Neural cell (in vitro differentiated cells): Measurements from ENCODE around the gene PHACTR1. TPM values are rescaled to one million over a fixed set of nuclear protein-coding genes. Genes with fewer than 3 reads are reported as not detected.
"Not testable (repeated sequence)": the region's sequence is repeated elsewhere in the genome, so short reads cannot be mapped to it uniquely, and the experiment has no call there.

Source experiments
- H2AFZ ChIP-seq: fragments of 200-600, 300-800 bp; sonication (generic), shearing (Covaris generic); 2 replicates; pipeline ENCODE4 v1.6.0; 2014; ENCODE audit warnings: low read depth, mild to moderate bottlenecking, antibody characterized with exemption, low read length, moderate library complexity
- H3F3A ChIP-seq: fragments of 200-600 bp; shearing (Covaris generic); 2 replicates; pipeline ENCODE4 v1.6.1; 2016; ENCODE audit warnings: mild to moderate bottlenecking, moderate library complexity, mixed read lengths, antibody characterized with exemption, low read length; ENCODE audit not compliant: insufficient read depth, poor library complexity, severe bottlenecking
- H3K27ac ChIP-seq: fragments of 200-600, 300-800 bp; sonication (generic), shearing (Covaris generic); 2 replicates; pipeline ENCODE4 v1.5.1; 2014; ENCODE audit warnings: mild to moderate bottlenecking, low read length, moderate library complexity
- H3K27me3 ChIP-seq: fragments of 300-800, 200-600 bp; sonication (generic), shearing (Covaris generic); 2 replicates; pipeline ENCODE4 v1.6.0; 2014; ENCODE audit warnings: mild to moderate bottlenecking, low read depth, low read length, moderate library complexity; ENCODE audit not compliant: insufficient read depth
- H3K36me3 ChIP-seq: fragments of 300-800, 200-600 bp; sonication (generic), shearing (Covaris generic); 2 replicates; pipeline ENCODE4 v1.5.1; 2014; ENCODE audit warnings: mild to moderate bottlenecking, antibody characterized with exemption, low read length, moderate library complexity; ENCODE audit not compliant: insufficient read depth
- H3K4me2 ChIP-seq: fragments of 300-800, 200-600 bp; sonication (generic), shearing (Covaris generic); 2 replicates; pipeline ENCODE4 v1.6.0; 2014; ENCODE audit warnings: mild to moderate bottlenecking, low read length
- H3K4me3 ChIP-seq: fragments of 300-800, 200-600 bp; sonication (generic), shearing (Covaris generic); 2 replicates; pipeline ENCODE4 v1.5.1; 2014; ENCODE audit warnings: mild to moderate bottlenecking, low read length, moderate library complexity
- H3K79me2 ChIP-seq: fragments of 200-600 bp; shearing (Covaris generic); replicated peaks from 2 replicates; pipeline ENCODE4 v1.6.0; 2014; ENCODE audit warnings: mild to moderate bottlenecking, low read length, moderate library complexity; ENCODE audit not compliant: insufficient read depth
- H3K9ac ChIP-seq: fragments of 300-800, 200-600 bp; sonication (generic), shearing (Covaris generic); 2 replicates; pipeline ENCODE4 v1.6.1; 2016; ENCODE audit warnings: mild to moderate bottlenecking, low read length, mixed read lengths
- H3K9me2 ChIP-seq: fragments of 200-600 bp; shearing (Covaris generic); 2 replicates; pipeline ENCODE4 v1.6.1; 2016; ENCODE audit warnings: mild to moderate bottlenecking, low read length, mixed read lengths; ENCODE audit not compliant: insufficient read depth
- H3K9me3 ChIP-seq: fragments of 200-600, 300-800 bp; sonication (generic), shearing (Covaris generic); 2 replicates; pipeline ENCODE4 v1.6.1; 2016; ENCODE audit warnings: mild to moderate bottlenecking, mixed run types, low read length, moderate library complexity, mixed read lengths
- H4K20me1 ChIP-seq: fragments of 200-600 bp; shearing (Covaris generic); 2 replicates; pipeline ENCODE4 v1.6.1; 2016; ENCODE audit warnings: mild to moderate bottlenecking, mixed run types; ENCODE audit not compliant: insufficient read depth
- EP300 ChIP-seq: fragments of 450-650 bp; conservative IDR thresholded peaks from 2 replicates; pipeline ENCODE4 v1.6.1; 2014; ENCODE audit warnings: antibody characterized with exemption, mild to moderate bottlenecking, moderate library complexity; ENCODE audit not compliant: poor library complexity, severe bottlenecking
- EZH2 ChIP-seq: fragments of 200-600, 300-800 bp; shearing (Covaris generic), sonication (generic); IDR thresholded peaks from 2 replicates; pipeline ENCODE4 v1.6.1; 2014; ENCODE audit warnings: antibody characterized with exemption, low read length, borderline replicate concordance, mild to moderate bottlenecking; ENCODE audit not compliant: insufficient read depth, poor library complexity, severe bottlenecking
- MXI1 ChIP-seq: fragments of 450-650 bp; conservative IDR thresholded peaks from 2 replicates; pipeline ENCODE4 v1.6.1; 2014; ENCODE audit warnings: antibody characterized with exemption, mild to moderate bottlenecking; ENCODE audit not compliant: poor library complexity, severe bottlenecking
- POLR2AphosphoS5 ChIP-seq: IDR thresholded peaks from 2 replicates; pipeline ENCODE4 v1.6.1; 2012
- RAD21 ChIP-seq: fragments of 450-650 bp; conservative IDR thresholded peaks from 2 replicates; pipeline ENCODE4 v1.6.1; 2014; ENCODE audit warnings: antibody characterized with exemption, mild to moderate bottlenecking, moderate library complexity
- SMC3 ChIP-seq: fragments of 450-650 bp; conservative IDR thresholded peaks from 2 replicates; pipeline ENCODE4 v1.6.1; 2014; ENCODE audit warnings: antibody characterized with exemption, mild to moderate bottlenecking, moderate library complexity; ENCODE audit not compliant: poor library complexity
- TAF1 ChIP-seq: IDR thresholded peaks from 2 replicates; pipeline ENCODE4 v1.6.1; 2012; ENCODE audit warnings: low read depth
- polyA plus RNA-seq: library from polyadenylated mRNA; depleted of rRNA; stranded (reverse); fragments of >200 nt; gene quantifications from 2 replicates; pipeline ENCODE4 v1.2.3, GENCODE V29; 2014
- TF ChIP-seq, protein P1 (sequence below): fragments of 450-650 bp; IDR thresholded peaks from 2 replicates; pipeline ENCODE4 v1.5.1; 2014; ENCODE audit warnings: antibody characterized with exemption, mild to moderate bottlenecking, moderate library complexity; ENCODE audit not compliant: poor library complexity, severe bottlenecking
- TF ChIP-seq, protein P2 (sequence below): IDR thresholded peaks from 2 replicates; pipeline ENCODE4 v1.6.1; 2012; ENCODE audit warnings: borderline replicate concordance

Gene PHACTR1
- polyA plus RNA-seq, 1 donor from 2014 or later: 7.8 TPM

DNA sequence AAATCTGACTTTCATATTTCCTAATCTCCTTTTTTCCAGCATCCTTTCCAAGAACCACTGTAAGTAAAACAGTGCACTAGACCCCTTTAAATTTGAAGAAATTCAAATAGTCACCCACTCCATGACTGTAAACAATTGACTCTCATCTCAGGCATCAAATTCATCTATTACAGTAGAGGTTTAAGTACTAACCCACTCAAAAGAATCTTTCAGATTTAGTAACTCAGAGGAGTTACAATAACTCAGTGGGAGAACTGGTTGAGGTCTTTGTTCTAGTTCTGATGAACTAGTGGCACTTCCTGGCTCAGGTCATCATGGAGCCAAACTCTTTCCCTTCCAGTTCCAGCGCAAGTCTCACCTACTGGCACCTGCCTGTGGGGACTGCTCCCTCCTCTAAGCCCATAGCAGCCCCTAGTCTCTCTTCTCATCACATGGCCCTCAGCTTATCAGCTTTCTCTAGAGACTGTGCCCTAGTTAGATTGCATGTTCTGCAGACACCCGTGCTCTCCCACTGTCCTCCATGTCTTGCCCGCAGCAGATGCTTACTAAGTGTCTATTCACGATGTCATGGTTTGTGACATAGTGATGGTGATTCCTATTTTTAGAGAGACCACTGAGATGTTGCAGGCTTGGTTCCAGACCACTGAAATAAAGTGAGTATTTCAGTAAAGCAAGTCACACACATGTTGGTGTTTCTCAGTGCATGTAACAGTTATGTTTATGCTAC is 415.5 kb downstream of the PHACTR1 start:
- no peaks in the 10 kb centered on the region for H3F3A ChIP-seq
- H3K9me2 ChIP-seq: no peaks in the 10 kb centered on the region
- no peaks in the 10 kb centered on the region for H3K27me3 ChIP-seq
- no peak overlapping the region for H2AFZ ChIP-seq
- H3K4me3 ChIP-seq: no peak overlapping the region
- no peaks in the 10 kb centered on the region for H3K9me3 ChIP-seq
- no peak overlapping the region for H3K4me2 ChIP-seq
- H3K27ac ChIP-seq: no peak overlapping the region
- H3K9ac ChIP-seq: no peak overlapping the region
- H3K79me2 ChIP-seq: no peaks in the 10 kb centered on the region
- H3K36me3 ChIP-seq: no peaks in the 10 kb centered on the region
- TF ChIP-seq POLR2AphosphoS5 (no peak), TAF1 (no peak), MXI1 (no peak), EP300 (no peak), SMC3 (no peak), EZH2 (no peak), RAD21 (no peak)
- TF ChIP-seq, protein P1, sequence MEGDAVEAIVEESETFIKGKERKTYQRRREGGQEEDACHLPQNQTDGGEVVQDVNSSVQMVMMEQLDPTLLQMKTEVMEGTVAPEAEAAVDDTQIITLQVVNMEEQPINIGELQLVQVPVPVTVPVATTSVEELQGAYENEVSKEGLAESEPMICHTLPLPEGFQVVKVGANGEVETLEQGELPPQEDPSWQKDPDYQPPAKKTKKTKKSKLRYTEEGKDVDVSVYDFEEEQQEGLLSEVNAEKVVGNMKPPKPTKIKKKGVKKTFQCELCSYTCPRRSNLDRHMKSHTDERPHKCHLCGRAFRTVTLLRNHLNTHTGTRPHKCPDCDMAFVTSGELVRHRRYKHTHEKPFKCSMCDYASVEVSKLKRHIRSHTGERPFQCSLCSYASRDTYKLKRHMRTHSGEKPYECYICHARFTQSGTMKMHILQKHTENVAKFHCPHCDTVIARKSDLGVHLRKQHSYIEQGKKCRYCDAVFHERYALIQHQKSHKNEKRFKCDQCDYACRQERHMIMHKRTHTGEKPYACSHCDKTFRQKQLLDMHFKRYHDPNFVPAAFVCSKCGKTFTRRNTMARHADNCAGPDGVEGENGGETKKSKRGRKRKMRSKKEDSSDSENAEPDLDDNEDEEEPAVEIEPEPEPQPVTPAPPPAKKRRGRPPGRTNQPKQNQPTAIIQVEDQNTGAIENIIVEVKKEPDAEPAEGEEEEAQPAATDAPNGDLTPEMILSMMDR: no peak
- TF ChIP-seq, protein P2, sequence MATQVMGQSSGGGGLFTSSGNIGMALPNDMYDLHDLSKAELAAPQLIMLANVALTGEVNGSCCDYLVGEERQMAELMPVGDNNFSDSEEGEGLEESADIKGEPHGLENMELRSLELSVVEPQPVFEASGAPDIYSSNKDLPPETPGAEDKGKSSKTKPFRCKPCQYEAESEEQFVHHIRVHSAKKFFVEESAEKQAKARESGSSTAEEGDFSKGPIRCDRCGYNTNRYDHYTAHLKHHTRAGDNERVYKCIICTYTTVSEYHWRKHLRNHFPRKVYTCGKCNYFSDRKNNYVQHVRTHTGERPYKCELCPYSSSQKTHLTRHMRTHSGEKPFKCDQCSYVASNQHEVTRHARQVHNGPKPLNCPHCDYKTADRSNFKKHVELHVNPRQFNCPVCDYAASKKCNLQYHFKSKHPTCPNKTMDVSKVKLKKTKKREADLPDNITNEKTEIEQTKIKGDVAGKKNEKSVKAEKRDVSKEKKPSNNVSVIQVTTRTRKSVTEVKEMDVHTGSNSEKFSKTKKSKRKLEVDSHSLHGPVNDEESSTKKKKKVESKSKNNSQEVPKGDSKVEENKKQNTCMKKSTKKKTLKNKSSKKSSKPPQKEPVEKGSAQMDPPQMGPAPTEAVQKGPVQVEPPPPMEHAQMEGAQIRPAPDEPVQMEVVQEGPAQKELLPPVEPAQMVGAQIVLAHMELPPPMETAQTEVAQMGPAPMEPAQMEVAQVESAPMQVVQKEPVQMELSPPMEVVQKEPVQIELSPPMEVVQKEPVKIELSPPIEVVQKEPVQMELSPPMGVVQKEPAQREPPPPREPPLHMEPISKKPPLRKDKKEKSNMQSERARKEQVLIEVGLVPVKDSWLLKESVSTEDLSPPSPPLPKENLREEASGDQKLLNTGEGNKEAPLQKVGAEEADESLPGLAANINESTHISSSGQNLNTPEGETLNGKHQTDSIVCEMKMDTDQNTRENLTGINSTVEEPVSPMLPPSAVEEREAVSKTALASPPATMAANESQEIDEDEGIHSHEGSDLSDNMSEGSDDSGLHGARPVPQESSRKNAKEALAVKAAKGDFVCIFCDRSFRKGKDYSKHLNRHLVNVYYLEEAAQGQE: no peak
- no peaks in the 10 kb centered on the region for H4K20me1 ChIP-seq

DNA sequence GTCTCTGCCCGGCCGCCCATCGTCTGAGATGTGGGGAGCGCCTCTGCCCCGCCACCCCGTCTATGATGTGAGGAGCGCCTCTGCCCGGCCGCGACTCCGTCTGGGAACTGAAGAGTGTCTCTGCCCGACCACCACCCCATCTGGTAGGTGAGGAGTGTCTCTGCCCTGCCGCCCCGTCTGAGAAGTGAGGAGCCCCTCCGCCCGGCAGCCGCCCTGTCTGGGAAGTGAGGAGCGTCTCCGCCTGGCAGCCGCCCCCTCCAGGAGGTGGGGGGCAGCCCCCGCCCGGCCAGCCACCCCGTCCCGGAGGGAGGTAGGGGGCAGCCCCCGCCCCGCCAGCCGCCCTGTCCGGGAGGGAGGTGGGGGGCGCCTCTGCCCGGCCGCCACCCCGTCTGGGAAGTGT is 417.3 kb downstream of the PHACTR1 start:
- not testable (repeated sequence) for H3K27me3 ChIP-seq, H3F3A ChIP-seq, H2AFZ ChIP-seq, H3K4me2 ChIP-seq, H3K36me3 ChIP-seq, H3K9me3 ChIP-seq, H3K4me3 ChIP-seq, H3K27ac ChIP-seq, H3K9ac ChIP-seq, H3K9me2 ChIP-seq, H3K79me2 ChIP-seq, H4K20me1 ChIP-seq
